Measurements from ENCODE around the gene LRRC18. TPM values are rescaled to one million over a fixed set of nuclear protein-coding genes. Genes with fewer than 3 reads are reported as not detected.

Gene LRRC18

DNA sequence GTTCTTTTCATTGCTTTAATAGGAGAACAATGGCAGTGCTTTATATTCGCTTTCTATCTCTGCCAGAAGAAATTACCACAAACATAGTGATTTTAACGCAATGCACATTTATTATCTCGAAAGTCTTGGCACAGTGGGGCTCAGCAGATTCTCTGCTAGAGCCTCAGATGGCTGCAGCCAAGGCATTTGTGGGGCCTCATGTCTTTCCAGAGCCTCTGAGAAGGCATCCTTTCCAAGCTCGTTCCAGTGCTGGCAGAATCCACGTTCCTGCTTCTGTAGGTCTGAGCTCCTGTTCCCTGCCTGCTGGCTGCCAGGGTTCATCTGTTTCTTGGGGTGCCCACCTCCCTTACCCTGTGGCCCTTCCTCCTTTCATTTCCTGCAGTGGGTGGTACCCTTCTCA lies 60.2 kb downstream of the LRRC18 start:
- Histone ChIP-seq H3K9ac (ENCODE audit: low read length) (no peak overlapping the region), H3K27me3 (ENCODE audit: control insufficient read depth in 1 of 2, insufficient read depth in 1 of 2, low read length in 2 of 2) (peaks cover 4 to 44% of the 10 kb centered on the region in 2 experiments), H3K14ac (ENCODE audit: low read length in 2 of 2) (no peak overlapping the region), H4K8ac (ENCODE audit: low read length) (no peak overlapping the region), H2BK12ac (ENCODE audit: low read length in 2 of 2) (no peak overlapping the region), H2AK5ac (ENCODE audit: low read length, severe bottlenecking) (no peak overlapping the region), H3K9me3 (ENCODE audit: control insufficient read depth, low read length) (no peaks in the 10 kb centered on the region), H2BK15ac (ENCODE audit: low read depth, poor library complexity, severe bottlenecking) (no peak overlapping the region), H2BK5ac (ENCODE audit: low read depth, low read length, poor library complexity, severe bottlenecking) (no peak overlapping the region), H3K79me1 (replicated peaks; ENCODE audit: low read length, poor library complexity, severe bottlenecking) (no peaks in the 10 kb centered on the region), H3K4me1 (ENCODE audit: control insufficient read depth, insufficient read depth, low read depth, low read length) (peaks cover 5% of the 10 kb centered on the region), H3K36me3 (ENCODE audit: control insufficient read depth in 1 of 2, insufficient read depth in 2 of 2, low read depth in 1 of 2, low read length in 2 of 2) (no peaks in the 10 kb centered on the region), H3K27ac (ENCODE audit: low read length, poor library complexity, severe bottlenecking) (no peak overlapping the region), H3K18ac (ENCODE audit: low read depth in 1 of 2, low read length in 2 of 2) (no peak overlapping the region), H2AFZ (ENCODE audit: low read depth, low read length) (no peak overlapping the region), H2BK120ac (ENCODE audit: low read depth, low read length) (no peak overlapping the region), H3K23ac (ENCODE audit: low read length in 2 of 2) (no peak overlapping the region), H4K91ac (ENCODE audit: low read length) (no peak overlapping the region), H3K4me3 (ENCODE audit: insufficient read depth in 1 of 2, low read depth in 1 of 2, low read length in 2 of 2) (no peak overlapping the region), H3K4ac (ENCODE audit: low read depth in 1 of 2, low read length in 2 of 2) (no peak overlapping the region), H3K4me2 (ENCODE audit: low read length, poor library complexity, severe bottlenecking) (no peak overlapping the region)
- 79% methylated on average over 5 of the region's 5 CpGs for WGBS
- DNase-seq = no peak

DNA sequence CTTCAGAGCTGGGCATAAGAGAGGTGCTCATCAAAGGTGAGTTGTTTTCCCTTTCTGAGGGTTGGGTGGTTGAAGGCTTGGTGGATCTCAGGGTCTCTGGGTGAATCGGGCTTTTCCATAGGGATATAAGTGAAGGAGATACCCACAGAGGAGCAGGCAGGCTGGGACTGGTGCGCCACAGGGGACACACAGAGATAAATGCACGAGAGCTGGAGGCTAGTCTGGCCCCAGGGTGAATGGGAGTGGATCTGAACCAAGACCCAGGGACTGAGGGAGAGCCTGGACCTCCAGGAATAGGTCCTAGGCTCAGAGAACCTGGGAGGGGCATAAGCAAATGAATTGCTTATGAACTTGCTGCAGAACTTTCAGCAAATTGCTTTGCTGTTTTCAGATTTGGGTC lies 61.5 kb downstream of the LRRC18 start:
- Histone ChIP-seq H2AK5ac (ENCODE audit: low read length, severe bottlenecking) (no peak overlapping the region), H3K9me3 (ENCODE audit: control insufficient read depth, low read length) (no peaks in the 10 kb centered on the region), H2BK15ac (ENCODE audit: low read depth, poor library complexity, severe bottlenecking) (no peak overlapping the region), H3K27ac (ENCODE audit: low read length, poor library complexity, severe bottlenecking) (no peak overlapping the region), H3K4ac (ENCODE audit: low read depth in 1 of 2, low read length in 2 of 2) (no peak overlapping the region), H4K8ac (ENCODE audit: low read length) (no peak overlapping the region), H3K79me1 (replicated peaks; ENCODE audit: low read length, poor library complexity, severe bottlenecking) (no peaks in the 10 kb centered on the region), H2AFZ (ENCODE audit: low read depth, low read length) (no peak overlapping the region), H3K18ac (ENCODE audit: low read depth in 1 of 2, low read length in 2 of 2) (no peak overlapping the region), H3K4me2 (ENCODE audit: low read length, poor library complexity, severe bottlenecking) (no peak overlapping the region), H2BK5ac (ENCODE audit: low read depth, low read length, poor library complexity, severe bottlenecking) (no peak overlapping the region), H3K4me3 (ENCODE audit: insufficient read depth in 1 of 2, low read depth in 1 of 2, low read length in 2 of 2) (no peak overlapping the region), H3K4me1 (ENCODE audit: control insufficient read depth, insufficient read depth, low read depth, low read length) (peaks cover 5% of the 10 kb centered on the region), H3K23ac (ENCODE audit: low read length in 2 of 2) (no peak overlapping the region), H2BK12ac (ENCODE audit: low read length in 2 of 2) (no peak overlapping the region), H3K14ac (ENCODE audit: low read length in 2 of 2) (no peak overlapping the region), H2BK120ac (ENCODE audit: low read depth, low read length) (no peak overlapping the region), H3K36me3 (ENCODE audit: control insufficient read depth in 1 of 2, insufficient read depth in 2 of 2, low read depth in 1 of 2, low read length in 2 of 2) (no peaks in the 10 kb centered on the region), H3K9ac (ENCODE audit: low read length) (no peak overlapping the region), H3K27me3 (ENCODE audit: control insufficient read depth in 1 of 2, insufficient read depth in 1 of 2, low read length in 2 of 2) (peaks cover 4 to 43% of the 10 kb centered on the region in 2 experiments), H4K91ac (ENCODE audit: low read length) (no peak overlapping the region)
- WGBS = 61% methylated on average over 3 of the region's 3 CpGs
- DNase-seq = no peak

DNA sequence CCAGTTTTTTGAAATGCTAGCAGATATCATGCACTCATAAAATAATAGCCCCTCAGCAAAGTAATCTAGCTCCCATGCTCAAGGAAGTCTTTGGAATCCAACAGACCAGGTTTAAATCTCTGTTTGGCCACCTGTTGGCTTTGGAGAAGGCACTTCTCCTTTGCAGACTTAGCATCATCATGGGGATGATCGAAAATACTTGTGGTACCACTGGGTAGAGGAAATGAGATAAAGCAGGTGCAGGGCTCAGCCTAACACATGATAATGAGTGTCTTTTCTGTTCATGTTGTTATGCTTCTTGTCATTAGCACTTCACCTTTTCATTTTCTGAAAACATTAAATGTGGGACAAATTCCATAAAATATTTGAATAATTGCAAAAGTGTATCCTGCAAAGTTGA lies 67.4 kb downstream of the LRRC18 start:
- H3K23ac ChIP-seq (ENCODE audit: low read length in 2 of 2) = no peak overlapping the region
- H2BK15ac ChIP-seq (ENCODE audit: low read depth, poor library complexity, severe bottlenecking) = no peak overlapping the region
- WGBS = 86% methylated on average over 1 of the region's 1 CpG
- no peak overlapping the region for H2BK5ac ChIP-seq (ENCODE audit: low read depth, low read length, poor library complexity, severe bottlenecking)
- no peak overlapping the region for H3K14ac ChIP-seq (ENCODE audit: low read length in 2 of 2)
- H3K4me3 ChIP-seq (ENCODE audit: insufficient read depth in 1 of 2, low read depth in 1 of 2, low read length in 2 of 2) = no peak overlapping the region
- no peak overlapping the region for H3K4me2 ChIP-seq (ENCODE audit: low read length, poor library complexity, severe bottlenecking)
- no peak overlapping the region for H3K27ac ChIP-seq (ENCODE audit: low read length, poor library complexity, severe bottlenecking)
- no peak overlapping the region for H2BK12ac ChIP-seq (ENCODE audit: low read length in 2 of 2)
- H3K18ac ChIP-seq (ENCODE audit: low read depth in 1 of 2, low read length in 2 of 2) = no peak overlapping the region
- H4K8ac ChIP-seq (ENCODE audit: low read length) = no peak overlapping the region
- H3K9me3 ChIP-seq (ENCODE audit: control insufficient read depth, low read length) = no peaks in the 10 kb centered on the region
- no peak overlapping the region for H3K4ac ChIP-seq (ENCODE audit: low read depth in 1 of 2, low read length in 2 of 2)
- H3K9ac ChIP-seq (ENCODE audit: low read length) = no peak overlapping the region
- no peak overlapping the region for H2AFZ ChIP-seq (ENCODE audit: low read depth, low read length)
- H3K4me1 ChIP-seq (ENCODE audit: control insufficient read depth, insufficient read depth, low read depth, low read length) = no peaks in the 10 kb centered on the region
- no peak for DNase-seq
- no peak overlapping the region for H4K91ac ChIP-seq (ENCODE audit: low read length)
- no peak overlapping the region for H2AK5ac ChIP-seq (ENCODE audit: low read length, severe bottlenecking)
- H3K79me1 ChIP-seq (replicated peaks; ENCODE audit: low read length, poor library complexity, severe bottlenecking) = no peaks in the 10 kb centered on the region
- H3K27me3 ChIP-seq (ENCODE audit: control insufficient read depth in 1 of 2, insufficient read depth in 1 of 2, low read length in 2 of 2) = peaks cover 3 to 43% of the 10 kb centered on the region in 2 experiments
- no peak overlapping the region for H2BK120ac ChIP-seq (ENCODE audit: low read depth, low read length)
- H3K36me3 ChIP-seq (ENCODE audit: control insufficient read depth in 1 of 2, insufficient read depth in 2 of 2, low read depth in 1 of 2, low read length in 2 of 2) = no peaks in the 10 kb centered on the region

Small RNA genes within 50 kb of the gene (small RNA-seq; reads per million reads assigned to genes)
- gene MIR4294 (ENCODE audit: low read depth) = not detected
